Measurements from ENCODE around the gene RFX4. TPM values are rescaled to one million over a fixed set of nuclear protein-coding genes. Genes with fewer than 3 reads are reported as not detected.

RFX4 gene
- total RNA-seq, 1 donor from 2014 or later, result not detected

DNA sequence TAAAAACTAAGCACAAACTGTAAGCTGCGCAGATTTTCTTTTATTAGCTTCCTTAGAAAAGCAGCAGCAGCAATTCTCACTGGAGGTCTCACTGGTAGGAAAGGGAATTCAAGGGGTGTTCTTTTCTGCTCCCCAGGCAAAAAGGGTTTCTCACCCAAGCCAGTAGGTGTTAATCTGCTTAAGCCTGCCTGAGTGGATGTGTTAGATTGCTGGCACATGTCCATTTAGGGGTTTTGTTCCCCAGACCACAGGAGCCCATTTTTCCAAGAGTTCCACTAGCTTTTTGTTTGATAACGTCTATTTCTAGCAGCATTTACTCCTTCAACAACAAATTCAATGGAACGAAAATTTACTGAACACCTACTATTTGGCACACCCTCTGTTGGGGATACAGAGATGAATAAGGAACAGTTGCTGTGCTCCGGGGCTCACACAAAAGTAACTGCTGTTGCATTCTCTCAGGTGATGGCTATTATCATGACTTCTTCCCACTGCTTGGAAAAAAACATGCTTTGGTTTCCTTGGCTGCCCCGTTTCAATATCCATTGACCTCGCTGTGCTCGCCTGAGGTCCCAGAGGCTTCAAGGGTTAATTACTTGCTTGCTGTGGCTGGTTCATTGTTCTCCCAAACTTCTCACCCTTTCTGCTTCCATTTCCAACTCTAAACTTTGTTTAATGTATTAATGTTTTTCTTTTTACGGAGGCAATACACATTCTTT is 160.6 kb downstream of the RFX4 start:
- TF ChIP-seq, protein P1, sequence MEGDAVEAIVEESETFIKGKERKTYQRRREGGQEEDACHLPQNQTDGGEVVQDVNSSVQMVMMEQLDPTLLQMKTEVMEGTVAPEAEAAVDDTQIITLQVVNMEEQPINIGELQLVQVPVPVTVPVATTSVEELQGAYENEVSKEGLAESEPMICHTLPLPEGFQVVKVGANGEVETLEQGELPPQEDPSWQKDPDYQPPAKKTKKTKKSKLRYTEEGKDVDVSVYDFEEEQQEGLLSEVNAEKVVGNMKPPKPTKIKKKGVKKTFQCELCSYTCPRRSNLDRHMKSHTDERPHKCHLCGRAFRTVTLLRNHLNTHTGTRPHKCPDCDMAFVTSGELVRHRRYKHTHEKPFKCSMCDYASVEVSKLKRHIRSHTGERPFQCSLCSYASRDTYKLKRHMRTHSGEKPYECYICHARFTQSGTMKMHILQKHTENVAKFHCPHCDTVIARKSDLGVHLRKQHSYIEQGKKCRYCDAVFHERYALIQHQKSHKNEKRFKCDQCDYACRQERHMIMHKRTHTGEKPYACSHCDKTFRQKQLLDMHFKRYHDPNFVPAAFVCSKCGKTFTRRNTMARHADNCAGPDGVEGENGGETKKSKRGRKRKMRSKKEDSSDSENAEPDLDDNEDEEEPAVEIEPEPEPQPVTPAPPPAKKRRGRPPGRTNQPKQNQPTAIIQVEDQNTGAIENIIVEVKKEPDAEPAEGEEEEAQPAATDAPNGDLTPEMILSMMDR (IDR thresholded peaks at IDR 0.05; ENCODE audit: unreplicated experiment), result no peak
- H3K9me3 Mint-ChIP-seq, result no peaks in the 10 kb centered on the region
- H3K27me3 Mint-ChIP-seq (ENCODE audit: low read depth), result peaks cover 23% of the 10 kb centered on the region
- no peak overlapping the region for H3K4me3 Mint-ChIP-seq
- no peak for DNase-seq (ENCODE audit: low spot score in 2 of 2, unreplicated experiment in 2 of 2)
- no peaks in the 10 kb centered on the region for H3K4me1 Mint-ChIP-seq
- no peaks in the 10 kb centered on the region for H3K36me3 Mint-ChIP-seq
- no peak overlapping the region for H3K27ac Mint-ChIP-seq

DNA sequence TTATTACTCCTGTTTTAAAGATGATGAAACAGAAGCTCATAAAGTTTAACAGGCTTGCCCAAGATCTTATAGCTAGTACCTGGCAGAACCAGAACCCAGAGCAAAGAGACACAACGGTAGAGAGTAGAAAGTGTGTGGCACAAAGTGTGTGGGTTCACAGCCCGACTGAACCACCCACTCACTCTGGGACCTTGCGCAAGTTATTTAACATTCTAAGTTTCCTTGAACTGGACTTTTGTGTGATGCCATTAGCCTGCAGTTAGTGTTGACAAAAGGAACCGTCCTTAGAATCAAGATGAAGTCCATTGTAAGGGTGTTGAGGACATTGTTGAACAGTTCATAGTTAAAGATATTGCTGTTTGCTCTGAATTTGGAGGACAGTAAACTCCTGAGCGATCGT is 161.8 kb downstream of the RFX4 start:
- H3K27ac Mint-ChIP-seq, result no peak overlapping the region
- H3K9me3 Mint-ChIP-seq, result no peaks in the 10 kb centered on the region
- H3K27me3 Mint-ChIP-seq (ENCODE audit: low read depth), result peaks cover 23% of the 10 kb centered on the region
- DNase-seq (ENCODE audit: low spot score in 2 of 2, unreplicated experiment in 2 of 2), result no peak
- no peaks in the 10 kb centered on the region for H3K36me3 Mint-ChIP-seq
- TF ChIP-seq, protein P1 (IDR thresholded peaks at IDR 0.05; ENCODE audit: unreplicated experiment), result no peak
- H3K4me1 Mint-ChIP-seq, result no peaks in the 10 kb centered on the region
- no peak overlapping the region for H3K4me3 Mint-ChIP-seq

DNA sequence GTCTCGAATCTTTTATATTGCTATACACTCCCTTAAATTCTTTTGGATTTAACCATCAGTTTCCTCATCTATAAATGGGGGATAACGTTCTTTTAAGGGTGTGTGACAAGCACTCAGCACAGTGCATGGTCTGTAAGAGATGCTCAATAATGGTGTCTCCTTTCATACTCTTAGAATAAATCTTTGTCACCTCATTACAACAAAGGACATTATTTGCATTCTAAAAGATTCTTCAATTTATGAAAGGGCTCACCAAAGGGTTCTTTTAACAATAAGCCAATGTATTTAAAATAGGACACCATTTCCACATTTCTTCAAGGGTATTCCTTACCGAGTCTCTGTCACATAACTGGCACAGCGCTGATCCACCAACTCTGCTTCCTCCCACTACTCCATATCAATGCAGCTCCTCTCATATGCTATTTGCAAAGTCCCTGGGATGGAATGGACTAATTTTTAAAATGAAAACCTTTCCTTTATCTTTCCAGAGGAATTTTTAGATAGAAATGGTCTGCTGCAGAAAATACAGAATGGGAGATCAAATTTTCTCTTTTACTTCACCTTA is 162.5 kb downstream of the RFX4 start:
- TF ChIP-seq, protein P1 (IDR thresholded peaks at IDR 0.05; ENCODE audit: unreplicated experiment), result no peak
- no peaks in the 10 kb centered on the region for H3K9me3 Mint-ChIP-seq
- DNase-seq (ENCODE audit: low spot score in 2 of 2, unreplicated experiment in 2 of 2), result no peak
- H3K4me1 Mint-ChIP-seq, result no peaks in the 10 kb centered on the region
- H3K27ac Mint-ChIP-seq, result no peak overlapping the region
- H3K4me3 Mint-ChIP-seq, result no peak overlapping the region
- H3K27me3 Mint-ChIP-seq (ENCODE audit: low read depth), result peaks cover 23% of the 10 kb centered on the region
- H3K36me3 Mint-ChIP-seq, result no peaks in the 10 kb centered on the region

DNA sequence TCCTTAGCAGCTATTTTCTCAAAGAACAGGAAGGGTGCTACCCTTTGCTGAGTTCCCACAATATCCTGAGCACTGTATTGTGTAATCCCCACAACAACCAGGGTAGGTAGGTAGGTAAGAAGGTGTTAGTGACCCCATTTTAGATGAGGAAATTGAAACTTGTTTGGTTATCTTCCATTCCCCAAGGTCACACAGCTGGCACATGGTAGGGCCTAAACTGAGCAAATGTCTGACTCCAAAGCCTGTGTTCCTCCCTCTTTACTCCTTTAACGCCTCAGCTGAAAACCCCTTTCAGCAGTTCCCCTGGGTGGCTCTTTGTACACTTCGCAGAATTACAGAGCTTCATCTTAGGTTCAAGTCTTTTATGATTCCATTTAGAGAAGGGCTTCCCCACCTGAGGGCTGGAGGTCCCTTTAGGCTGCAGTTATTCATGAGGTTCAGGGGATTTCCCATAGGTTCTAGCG is 165.2 kb downstream of the RFX4 start:
- no peaks in the 10 kb centered on the region for H3K36me3 Mint-ChIP-seq

DNA sequence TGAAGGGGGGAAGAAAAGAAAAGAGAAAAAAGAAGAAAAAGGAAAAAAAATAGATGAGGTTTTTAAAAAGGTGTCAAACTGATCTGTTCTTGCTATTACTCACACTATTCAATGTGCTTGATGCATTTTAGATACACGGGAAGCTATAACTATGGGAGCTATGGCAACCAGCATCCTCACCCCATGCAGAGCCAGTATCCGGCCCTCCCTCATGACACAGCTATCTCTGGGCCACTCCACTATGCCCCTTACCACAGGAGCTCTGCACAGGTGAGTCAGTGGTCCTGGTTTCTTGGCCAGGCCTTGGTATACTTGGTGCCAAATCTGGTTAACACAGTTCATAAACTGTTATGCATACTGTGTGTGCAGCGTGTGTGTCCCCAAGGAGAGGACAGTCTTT is 167.7 kb downstream of the RFX4 start:
- Mint-ChIP-seq H3K27ac (no peak overlapping the region), H3K9me3 (peaks cover 6% of the 10 kb centered on the region), H3K36me3 (no peaks in the 10 kb centered on the region), H3K4me3 (no peak overlapping the region), H3K4me1 (no peaks in the 10 kb centered on the region), H3K27me3 (ENCODE audit: low read depth) (peaks cover under 1% of the 10 kb centered on the region)
- TF ChIP-seq, protein P1 (IDR thresholded peaks at IDR 0.05; ENCODE audit: unreplicated experiment), result no peak
- no peak for DNase-seq (ENCODE audit: low spot score in 2 of 2, unreplicated experiment in 2 of 2)

More for the DNA sequence above, 165.2 kb downstream of the RFX4 start:
- peaks cover 6% of the 10 kb centered on the region for H3K9me3 Mint-ChIP-seq
- no peak overlapping the region for H3K4me3 Mint-ChIP-seq
- H3K27ac Mint-ChIP-seq, result no peak overlapping the region
- TF ChIP-seq, protein P1 (IDR thresholded peaks at IDR 0.05; ENCODE audit: unreplicated experiment), result no peak
- no peak for DNase-seq (ENCODE audit: low spot score in 2 of 2, unreplicated experiment in 2 of 2)
- no peaks in the 10 kb centered on the region for H3K4me1 Mint-ChIP-seq
- peaks cover 21% of the 10 kb centered on the region for H3K27me3 Mint-ChIP-seq (ENCODE audit: low read depth)

All from mesothelial cell of epicardium (in vitro differentiated cells).